Measurements from ENCODE around the gene CREB3L4.

GRCh38 chr1:153970346-153970745, 2.6 kb downstream of the CREB3L4 start:
- TF ChIP-seq ZNF274 (IDR thresholded peaks at IDR 0.05; ENCODE audit: low read depth, low read length) (no peak), YY1 (IDR thresholded peaks at IDR 0.05; ENCODE audit: insufficient read depth, insufficient read length) (no peak), SUZ12 (IDR thresholded peaks at IDR 0.05; ENCODE audit: extremely low read depth, insufficient read depth, insufficient read length) (no peak)
